Esophagus squamous epithelium (tissue), 4 donors: ENCODE measurements around the gene CRB1.

Experiments
- POLR2A ChIP-seq, 4 donors: fragments of 450-650 bp; IDR thresholded peaks; one replicate each; pipeline ENCODE4 v1.6.1; 2017; ENCODE audit warnings: antibody characterized with exemption in 4 of 4, mild to moderate bottlenecking in 4 of 4, moderate library complexity in 3 of 4
- TF ChIP-seq, protein P1 (sequence below), 6 experiments: fragments of 450-650 bp in 4 of 6; fragments of 200-600 bp in 2 of 6; sonication (generic) in 2 of 6; IDR thresholded peaks; one replicate each; pipeline ENCODE4 v1.5.1; 2016 to 2019; ENCODE audit warnings: antibody characterized with exemption in 6 of 6, mild to moderate bottlenecking in 4 of 6, moderate library complexity in 4 of 6

DNA sequence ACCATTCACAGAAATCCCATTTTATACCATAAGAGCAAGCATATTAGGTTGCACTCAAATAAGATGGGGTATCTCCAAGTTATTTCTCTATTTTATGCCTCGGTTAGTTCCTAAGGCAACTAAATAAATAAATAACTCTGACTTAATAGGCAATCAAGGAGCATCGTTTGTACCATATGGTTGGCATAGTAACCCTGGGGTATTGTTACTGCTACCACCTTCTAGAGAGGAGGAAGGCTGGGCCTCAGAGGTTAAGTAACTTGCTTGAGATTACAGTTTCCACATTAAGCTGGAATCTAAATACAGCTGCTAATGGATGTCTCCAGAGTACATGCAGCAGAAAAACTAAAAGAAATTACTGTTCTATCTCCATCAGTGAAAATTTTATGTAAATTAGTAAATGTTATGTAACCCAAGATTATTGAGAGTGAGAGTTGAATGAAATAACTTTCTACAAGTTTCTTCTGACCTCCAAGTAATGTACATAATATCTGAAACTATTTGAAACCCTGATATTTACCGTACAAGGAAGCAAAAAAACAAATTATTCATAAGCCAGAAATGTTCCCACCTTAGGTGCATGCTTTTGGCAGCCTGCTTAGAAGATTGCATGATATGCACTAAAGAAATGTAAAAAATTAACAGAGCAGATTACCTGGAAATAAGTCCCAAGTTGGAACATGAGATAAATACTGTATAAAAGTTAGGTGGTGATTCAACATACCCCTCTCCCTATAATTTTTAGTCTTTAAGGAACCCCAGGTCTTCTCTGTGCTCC, 127.0 kb downstream of the CRB1 start:
- TF ChIP-seq, protein P1, sequence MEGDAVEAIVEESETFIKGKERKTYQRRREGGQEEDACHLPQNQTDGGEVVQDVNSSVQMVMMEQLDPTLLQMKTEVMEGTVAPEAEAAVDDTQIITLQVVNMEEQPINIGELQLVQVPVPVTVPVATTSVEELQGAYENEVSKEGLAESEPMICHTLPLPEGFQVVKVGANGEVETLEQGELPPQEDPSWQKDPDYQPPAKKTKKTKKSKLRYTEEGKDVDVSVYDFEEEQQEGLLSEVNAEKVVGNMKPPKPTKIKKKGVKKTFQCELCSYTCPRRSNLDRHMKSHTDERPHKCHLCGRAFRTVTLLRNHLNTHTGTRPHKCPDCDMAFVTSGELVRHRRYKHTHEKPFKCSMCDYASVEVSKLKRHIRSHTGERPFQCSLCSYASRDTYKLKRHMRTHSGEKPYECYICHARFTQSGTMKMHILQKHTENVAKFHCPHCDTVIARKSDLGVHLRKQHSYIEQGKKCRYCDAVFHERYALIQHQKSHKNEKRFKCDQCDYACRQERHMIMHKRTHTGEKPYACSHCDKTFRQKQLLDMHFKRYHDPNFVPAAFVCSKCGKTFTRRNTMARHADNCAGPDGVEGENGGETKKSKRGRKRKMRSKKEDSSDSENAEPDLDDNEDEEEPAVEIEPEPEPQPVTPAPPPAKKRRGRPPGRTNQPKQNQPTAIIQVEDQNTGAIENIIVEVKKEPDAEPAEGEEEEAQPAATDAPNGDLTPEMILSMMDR (IDR thresholded peaks at IDR 0.05), result no peak
- no peak for TF ChIP-seq POLR2A (IDR thresholded peaks at IDR 0.05)
